ENCODE data around the gene BRAP.
"Not testable (repeated sequence)": the region's sequence is repeated elsewhere in the genome, so short reads cannot be mapped to it uniquely, and the experiment has no call there.

BRAP gene

GRCh38 chr12:111672822-111673381 is 12.9 kb downstream of the BRAP start:
- DNase-seq = no peak

- no peak for DNase-seq
These were observed 20.5 kb downstream of the BRAP start for GRCh38 chr12:111664961-111665865.

- DNase-seq = no peak
These were observed 21.3 kb downstream of the BRAP start for GRCh38 chr12:111664499-111664898.

GRCh38 chr12:111656016-111656415 is 29.7 kb downstream of the BRAP start:
- no peak for DNase-seq

GRCh38 chr12:111655356-111655755 is 30.4 kb downstream of the BRAP start:
- no peak for DNase-seq

- no peak for DNase-seq
These were observed 32.2 kb downstream of the BRAP start for GRCh38 chr12:111653596-111653995.

- DNase-seq = not testable (repeated sequence)
These were observed 33.2 kb downstream of the BRAP start for GRCh38 chr12:111652530-111652929.

GRCh38 chr12:111650912-111651311 is 34.8 kb downstream of the BRAP start:
- no peak for DNase-seq

GRCh38 chr12:111645433-111645832 is 40.3 kb downstream of the BRAP start:
- no peak for DNase-seq

GRCh38 chr12:111643427-111643826 is 42.3 kb downstream of the BRAP start:
- DNase-seq = no peak

GRCh38 chr12:111642681-111643426 is 42.9 kb downstream of the BRAP start:
- DNase-seq = no peak

GRCh38 chr12:111640506-111640905 is 45.2 kb downstream of the BRAP start:
- DNase-seq = no peak

GRCh38 chr12:111638556-111638955 is 47.2 kb downstream of the BRAP start:
- DNase-seq = no peak

GRCh38 chr12:111636209-111636945 is 49.4 kb downstream of the BRAP start:
- no peak for DNase-seq

GRCh38 chr12:111635524-111635923 is 50.2 kb downstream of the BRAP start:
- no peak for DNase-seq

GRCh38 chr12:111628505-111629260 is 57.1 kb downstream of the BRAP start:
- no peak for DNase-seq

GRCh38 chr12:111626230-111626629 is 59.5 kb downstream of the BRAP start:
- no peak for DNase-seq

GRCh38 chr12:111624540-111624939 is 61.2 kb downstream of the BRAP start:
- no peak for DNase-seq

- DNase-seq = not testable (repeated sequence)
These were observed 67.9 kb downstream of the BRAP start for GRCh38 chr12:111617841-111618240.

GRCh38 chr12:111616177-111616623 is 69.6 kb downstream of the BRAP start:
- no peak for DNase-seq

- DNase-seq = no peak
These were observed 78.5 kb downstream of the BRAP start for GRCh38 chr12:111607239-111607638.

- no peak for DNase-seq
These were observed 79.0 kb downstream of the BRAP start for GRCh38 chr12:111606767-111607230.

Data from activated effector memory CD4-positive, alpha-beta T cell treated with anti-CD3 and anti-CD28 coated beads, Interleukin-2, amount 50 U/mL, for 16 hours (primary cell).